SH-SY5Y (cell line): ENCODE results near the gene AKR1E2.

Experiments used
- GATA2 ChIP-seq: IDR thresholded peaks from 2 replicates; pipeline ENCODE4 v1.6.1; 2011; ENCODE audit warnings: mild to moderate bottlenecking, low read depth, low read length
- GATA3 ChIP-seq: IDR thresholded peaks from 2 replicates; pipeline ENCODE4 v1.6.1; 2011; ENCODE audit warnings: low read depth, mild to moderate bottlenecking, low read length, moderate library complexity

DNA sequence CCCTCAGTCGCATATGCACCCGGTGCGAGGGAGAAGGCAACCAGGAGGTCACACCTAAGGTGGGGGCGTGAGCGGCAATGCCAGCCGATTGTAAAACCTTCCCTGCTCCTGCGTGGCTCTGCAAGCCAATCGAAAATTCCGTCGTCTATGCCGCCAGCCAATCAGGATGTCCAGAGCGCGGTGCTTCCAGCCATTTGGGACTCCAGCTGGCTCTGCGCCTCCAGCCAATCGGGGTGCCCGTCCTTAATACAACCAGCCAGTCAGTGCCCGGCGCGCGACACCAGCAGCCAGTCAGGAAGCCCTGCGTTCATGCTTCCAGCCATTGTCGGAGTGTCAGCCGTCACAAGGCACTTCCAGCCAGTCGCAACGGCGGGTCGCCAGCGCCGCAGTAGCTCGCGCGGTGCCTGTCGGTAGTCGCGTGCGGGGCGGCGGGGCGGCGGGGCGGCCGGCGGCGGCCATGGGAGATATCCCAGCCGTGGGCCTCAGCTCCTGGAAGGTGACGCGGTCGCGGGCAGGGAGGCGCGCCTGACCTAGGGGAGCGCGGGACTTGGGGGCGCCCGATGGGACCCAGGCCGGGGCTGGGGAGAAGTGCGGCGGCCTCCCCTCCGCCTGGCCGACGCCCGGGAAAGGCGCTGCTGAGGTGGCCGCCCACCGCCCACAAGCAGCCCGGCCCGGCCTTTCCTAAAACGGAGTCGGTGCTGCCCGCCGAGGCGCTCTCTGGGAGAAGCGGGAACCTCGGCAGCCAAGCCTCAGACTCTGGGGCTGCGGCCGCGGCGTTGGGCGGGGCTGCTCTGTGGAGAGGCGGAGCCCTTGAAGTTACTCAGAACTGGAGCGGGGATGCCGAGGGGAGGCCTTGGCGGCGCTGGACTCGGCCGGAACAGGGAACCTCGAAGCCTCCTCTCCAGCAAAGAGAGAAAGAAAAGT, at the start of gene AKR1E2:
- no peak for TF ChIP-seq GATA3
- TF ChIP-seq GATA2, result no peak
